Measurements from ENCODE around the gene PCDHAC2. TPM values are rescaled to one million over a fixed set of nuclear protein-coding genes. Genes with fewer than 3 reads are reported as not detected.

The PCDHAC2 gene
- total and polyA plus RNA-seq, 2 of the 4 experiments (the other 2 are of a cell fraction), result not detected

GRCh38 chr5:140926443-140927227 lies 39.6 kb upstream of the PCDHAC2 start:
- DNase-seq, result no peak
- H4K91ac ChIP-seq (ENCODE audit: insufficient read depth, low read depth, low read length), result no peak overlapping the region
- no peak overlapping the region for H3K9ac ChIP-seq (ENCODE audit: low read depth, low read length)
- ATAC-seq (ENCODE audit: low read depth), result no peak
- H4K5ac ChIP-seq (ENCODE audit: low read depth, low read length), result no peak overlapping the region
- H4K20me1 ChIP-seq (ENCODE audit: insufficient read depth, low read length), result no peaks in the 10 kb centered on the region
- no peak overlapping the region for H3K4ac ChIP-seq (ENCODE audit: low read depth, low read length)
- BruUV-seq (replicated peaks), result no TSS peak
- no peak for TF ChIP-seq RCOR1 (IDR thresholded peaks at IDR 0.05; ENCODE audit: insufficient replicate concordance, low read length)
- TF ChIP-seq, protein P1, sequence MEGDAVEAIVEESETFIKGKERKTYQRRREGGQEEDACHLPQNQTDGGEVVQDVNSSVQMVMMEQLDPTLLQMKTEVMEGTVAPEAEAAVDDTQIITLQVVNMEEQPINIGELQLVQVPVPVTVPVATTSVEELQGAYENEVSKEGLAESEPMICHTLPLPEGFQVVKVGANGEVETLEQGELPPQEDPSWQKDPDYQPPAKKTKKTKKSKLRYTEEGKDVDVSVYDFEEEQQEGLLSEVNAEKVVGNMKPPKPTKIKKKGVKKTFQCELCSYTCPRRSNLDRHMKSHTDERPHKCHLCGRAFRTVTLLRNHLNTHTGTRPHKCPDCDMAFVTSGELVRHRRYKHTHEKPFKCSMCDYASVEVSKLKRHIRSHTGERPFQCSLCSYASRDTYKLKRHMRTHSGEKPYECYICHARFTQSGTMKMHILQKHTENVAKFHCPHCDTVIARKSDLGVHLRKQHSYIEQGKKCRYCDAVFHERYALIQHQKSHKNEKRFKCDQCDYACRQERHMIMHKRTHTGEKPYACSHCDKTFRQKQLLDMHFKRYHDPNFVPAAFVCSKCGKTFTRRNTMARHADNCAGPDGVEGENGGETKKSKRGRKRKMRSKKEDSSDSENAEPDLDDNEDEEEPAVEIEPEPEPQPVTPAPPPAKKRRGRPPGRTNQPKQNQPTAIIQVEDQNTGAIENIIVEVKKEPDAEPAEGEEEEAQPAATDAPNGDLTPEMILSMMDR (conservative IDR thresholded peaks at IDR 0.05; ENCODE audit: low read depth, low read length), result 0 out of 2 replicates have a peak, but pooled peaks have one; percentile 26
- H3K4me3 ChIP-seq (ENCODE audit: insufficient read depth, low read depth, low read length), result peak overlapping the region; percentile 21; the same call in 1 of the 2 replicates
- no peak overlapping the region for H3K18ac ChIP-seq (ENCODE audit: low read depth, low read length)
- 4% methylated on average over 25 of the region's 74 CpGs; no CpG with 5 or more reads in 1 of the 2 experiments for WGBS, 2 experiments (ENCODE audit: extremely low coverage in 2 of 2, insufficient read length in 1 of 2)
- H3K9me1 ChIP-seq (ENCODE audit: insufficient read depth, low read length), result no peaks in the 10 kb centered on the region
- no peak overlapping the region for H2AK9ac ChIP-seq (replicated peaks; ENCODE audit: low read depth, low read length, poor library complexity)
- H2AFZ ChIP-seq (replicated peaks; ENCODE audit: low read length, poor library complexity), result peak overlapping the region; percentile 72
- ChIA-PET POLR2A (ENCODE audit: unreplicated experiment) (no interaction called here), CTCF (no interaction called here)
- H2BK20ac ChIP-seq (ENCODE audit: low read depth, low read length), result no peak overlapping the region
- H2AK5ac ChIP-seq (ENCODE audit: low read depth, low read length), result no peak overlapping the region
- dilution Hi-C loops (cut with HindIII; ENCODE audit: low sequenced_read_pairs, unreplicated experiment) (no loop called here), in situ Hi-C loops (cut with MboI; ENCODE audit: low sequenced_read_pairs) (no loop called here), intact Hi-C loops (cut with micrococcal nuclease) (no loop called here)
- H3K4me1 ChIP-seq (ENCODE audit: control insufficient read depth, insufficient read depth, low read length), result no peaks in the 10 kb centered on the region
- H4K8ac ChIP-seq (ENCODE audit: low read depth in 2 of 2, low read length in 2 of 2), result no peak overlapping the region
- no peak overlapping the region for H2BK5ac ChIP-seq (ENCODE audit: low read depth, low read length, poor library complexity, severe bottlenecking)
- no peaks in the 10 kb centered on the region for H3K36me3 ChIP-seq (ENCODE audit: control insufficient read depth, insufficient read depth, low read length)
- H2BK120ac ChIP-seq (ENCODE audit: low read depth, low read length), result no peak overlapping the region
- peak overlapping the region; percentile 64 for H3K4me2 ChIP-seq (ENCODE audit: low read depth, low read length)
- H3K9me3 ChIP-seq (ENCODE audit: control insufficient read depth, insufficient read depth, low read length), result peaks cover 11% of the 10 kb centered on the region
- no peak overlapping the region for H3K56ac ChIP-seq (ENCODE audit: extremely low read depth, insufficient read depth, low read length)
- H2BK15ac ChIP-seq (ENCODE audit: low read depth, low read length), result no peak overlapping the region
- no peak overlapping the region for H3K23ac ChIP-seq (ENCODE audit: low read depth, low read length)
- H3K14ac ChIP-seq (replicated peaks; ENCODE audit: low read depth, low read length), result no peak overlapping the region
- no peak overlapping the region for H3K27ac ChIP-seq (ENCODE audit: insufficient read depth, low read length)
- H3K79me1 ChIP-seq (ENCODE audit: low read depth in 1 of 2, low read length in 2 of 2), result no peaks in the 10 kb centered on the region
- H3K27me3 ChIP-seq (ENCODE audit: control insufficient read depth, insufficient read depth, low read length), result no peaks in the 10 kb centered on the region

Measured in IMR-90 (cell line).